HEK293 (cell line): ENCODE data around the gene PRRG3.

Experiments
- CTCF ChIA-PET: fragments of 350-600 bp; formaldehyde crosslinking; extraction: SDS; loops from one replicate; lab custom pipeline; 2021; ENCODE audit warnings: antibody characterized with exemption; lab: Yijun Ruan, JAX
- POLR2A ChIA-PET: fragments of 300-600 bp; formaldehyde crosslinking; extraction: SDS; loops from one replicate; lab custom pipeline; 2020; ENCODE audit warnings: antibody characterized with exemption, inconsistent platforms; lab: Yijun Ruan, JAX
- H3K27ac ChIP-seq: fragments of 200-500 bp; sonication (Bioruptor generic); 2 replicates; pipeline ENCODE4 v1.5.1; 2014; ENCODE audit warnings: low read depth, low read length, control low read depth, inconsistent platforms; ENCODE audit errors: extremely low read depth
- H3K36me3 ChIP-seq, 2 experiments: fragments of 200-500 bp in 1 of 2; sonication (Bioruptor generic) in 1 of 2; 1 replicate in 1 of 2; 2 replicates in 1 of 2; pipeline ENCODE4 v1.5.1; 2014 to 2017; ENCODE audit warnings: inconsistent platforms in 2 of 2, low read length in 2 of 2; ENCODE audit not compliant: control insufficient read depth in 2 of 2, insufficient read depth in 1 of 2
- H3K4me1 ChIP-seq: fragments of 200-500 bp; sonication (Bioruptor generic); 2 replicates; pipeline ENCODE4 v1.5.1; 2014; ENCODE audit warnings: mild to moderate bottlenecking, low read length, inconsistent platforms; ENCODE audit not compliant: control insufficient read depth, insufficient read depth
- H3K4me3 ChIP-seq: 2 replicates; pipeline ENCODE4 v1.5.1; 2011; ENCODE audit warnings: low read depth, mild to moderate bottlenecking, control low read depth, low read length, moderate library complexity
- H3K9me3 ChIP-seq: fragments of 200-500 bp; sonication (Bioruptor generic); 2 replicates; pipeline ENCODE4 v1.5.1; 2014; ENCODE audit warnings: low read depth, low read length, inconsistent platforms; ENCODE audit not compliant: control insufficient read depth, insufficient read depth
- IKZF3 ChIP-seq: fragments of 450-650 bp; IDR thresholded peaks from 2 replicates; pipeline ENCODE4 v1.5.0; 2018; ENCODE audit warnings: missing biosample characterization, mild to moderate bottlenecking, missing genetic modification characterization, moderate library complexity
- KLF16 ChIP-seq: fragments of 450-650 bp; formaldehyde crosslinking; IDR thresholded peaks from 2 replicates; pipeline ENCODE4 v1.5.1; 2017; ENCODE audit warnings: missing biosample characterization, missing genetic modification characterization
- KLF7 ChIP-seq: fragments of 450-650 bp; formaldehyde crosslinking; IDR thresholded peaks from 2 replicates; pipeline ENCODE4 v1.5.1; 2016; ENCODE audit warnings: missing biosample characterization, missing genetic modification characterization, borderline replicate concordance
- MEIS1 ChIP-seq: sonication (generic); formaldehyde crosslinking; IDR thresholded peaks from 2 replicates; pipeline ENCODE4 v1.8.1; 2022; ENCODE audit warnings: missing genetic modification reagents, mild to moderate bottlenecking, borderline replicate concordance
- OSR2 ChIP-seq: fragments of 450-650 bp; formaldehyde crosslinking; IDR thresholded peaks from 2 replicates; pipeline ENCODE4 v1.5.1; 2016; ENCODE audit warnings: missing biosample characterization, missing genetic modification characterization
- SCRT2 ChIP-seq: fragments of 450-650 bp; formaldehyde crosslinking; IDR thresholded peaks from 2 replicates; pipeline ENCODE4 v1.5.1; 2016; ENCODE audit warnings: missing biosample characterization, missing genetic modification characterization
- SP3 ChIP-seq: fragments of 450-650 bp; formaldehyde crosslinking; IDR thresholded peaks from 2 replicates; pipeline ENCODE4 v1.5.1; 2016; ENCODE audit warnings: missing biosample characterization, missing genetic modification characterization
- ZNF239 ChIP-seq: fragments of 450-650 bp; formaldehyde crosslinking; IDR thresholded peaks from 2 replicates; pipeline ENCODE4 v1.5.1; 2016; ENCODE audit warnings: missing biosample characterization, missing genetic modification characterization
- ZNF266 ChIP-seq: fragments of 450-650 bp; formaldehyde crosslinking; IDR thresholded peaks from 2 replicates; pipeline ENCODE4 v1.5.1; 2016; ENCODE audit warnings: missing biosample characterization, missing genetic modification characterization, low read depth
- ZNF335 ChIP-seq: fragments of 450-650 bp; formaldehyde crosslinking; conservative IDR thresholded peaks from 2 replicates; pipeline ENCODE4 v1.5.1; 2016; ENCODE audit warnings: missing biosample characterization, missing genetic modification characterization
- ZNF37A ChIP-seq: fragments of 450-650 bp; IDR thresholded peaks from 2 replicates; pipeline ENCODE4 v1.5.1; 2018; ENCODE audit warnings: missing biosample characterization, missing genetic modification characterization
- ZNF398 ChIP-seq: fragments of 450-650 bp; formaldehyde crosslinking; IDR thresholded peaks from 2 replicates; pipeline ENCODE4 v1.5.1; 2017; ENCODE audit warnings: missing biosample characterization, missing genetic modification characterization
- ZNF561 ChIP-seq: fragments of 450-650 bp; IDR thresholded peaks from 2 replicates; pipeline ENCODE4 v1.5.1; 2018; ENCODE audit warnings: missing biosample characterization, missing genetic modification characterization, borderline replicate concordance
- ZNF768 ChIP-seq: fragments of 450-650 bp; formaldehyde crosslinking; IDR thresholded peaks from 2 replicates; pipeline ENCODE4 v1.5.1; 2018; ENCODE audit warnings: missing biosample characterization, mild to moderate bottlenecking, missing genetic modification characterization
- ZNF792 ChIP-seq: fragments of 450-650 bp; formaldehyde crosslinking; IDR thresholded peaks from 2 replicates; pipeline ENCODE4 v1.5.1; 2016; ENCODE audit warnings: missing biosample characterization, missing genetic modification characterization
- ZNF837 ChIP-seq: fragments of 450-650 bp; formaldehyde crosslinking; IDR thresholded peaks from 2 replicates; pipeline ENCODE4 v1.5.1; 2016; ENCODE audit warnings: missing biosample characterization, missing genetic modification characterization
- ZSCAN23 ChIP-seq: fragments of 450-650 bp; formaldehyde crosslinking; IDR thresholded peaks from 2 replicates; pipeline ENCODE4 v1.5.1; 2016; ENCODE audit warnings: missing biosample characterization, missing genetic modification characterization
- ZSCAN4 ChIP-seq: fragments of 450-650 bp; formaldehyde crosslinking; IDR thresholded peaks from 2 replicates; pipeline ENCODE4 v1.5.1; 2017; ENCODE audit warnings: missing biosample characterization, missing genetic modification characterization
- TF ChIP-seq, protein P1 (sequence below): fragments of 450-650 bp; formaldehyde crosslinking; IDR thresholded peaks from 2 replicates; pipeline ENCODE4 v1.5.1; 2016; ENCODE audit warnings: missing biosample characterization, missing genetic modification characterization, borderline replicate concordance
- TF ChIP-seq, protein P2 (sequence below): fragments of 450-650 bp; formaldehyde crosslinking; IDR thresholded peaks from 2 replicates; pipeline ENCODE4 v1.5.1; 2016; ENCODE audit warnings: missing biosample characterization, missing genetic modification characterization

PRRG3 gene

GRCh38 chrX:151729056-151729725 lies 33.9 kb downstream of the PRRG3 start:
- TF ChIP-seq MEIS1 (CRISPR knock-in tag) = no peak
- TF ChIP-seq SCRT2 (tag by site-specific recombination) = 0 out of 2 replicates have a peak, but pooled peaks have one; percentile 17
- Histone ChIP-seq H3K9me3 (no peaks in the 10 kb centered on the region), H3K4me3 (no peak overlapping the region), H3K4me1 (no peaks in the 10 kb centered on the region), H3K36me3 (no peaks in the 10 kb centered on the region), H3K27ac (no peak overlapping the region)
- POLR2A ChIA-PET = no interaction called here
- CTCF ChIA-PET = interaction anchor here (1.1 kb wide), 1 partner anchor 1089 kb away, joined by 3 read pairs; no protein-coding TSS in a partner anchor

DNA sequence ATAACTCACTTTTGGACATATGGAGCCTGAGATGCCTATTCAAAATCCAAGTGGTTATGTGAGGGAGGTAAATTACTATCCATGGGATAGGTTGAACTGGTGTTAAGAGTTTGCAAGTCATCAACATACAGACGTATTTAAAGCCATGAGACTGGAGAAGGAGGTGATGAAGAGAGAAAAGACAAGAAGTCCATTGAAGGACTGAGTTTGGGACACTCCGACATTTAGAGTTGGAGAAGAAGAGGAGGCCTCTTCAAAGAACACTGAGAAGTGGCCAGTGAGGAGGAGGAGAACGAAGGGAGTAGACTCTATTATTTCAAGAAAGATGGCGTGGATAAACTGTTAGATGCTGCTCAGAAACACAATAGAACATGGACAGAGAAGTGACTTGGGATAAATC lies 39.2 kb downstream of the PRRG3 start, which contains the start of gene CNGA2:
Gene CNGA2, plus strand, starts transcription at position 301 of the 400 bp plus-strand sequence. CDS start 3,738 bp downstream, outside the sequence.
- ChIA-PET POLR2A (no interaction called here), CTCF (interaction anchor here (1.0 to 1.5 kb wide), 2 partner anchors 228 to 1087 kb away, joined by 3 to 5 read pairs; no protein-coding TSS in a partner anchor)
- no peaks in the 10 kb centered on the region for H3K9me3 ChIP-seq

GRCh38 chrX:151735219-151735618 lies 40.0 kb downstream of the PRRG3 start:
- ChIA-PET POLR2A (no interaction called here), CTCF (interaction anchor here (1.0 kb wide), 1 partner anchor 14 kb away, joined by 5 read pairs; no protein-coding TSS in a partner anchor)
- no peak overlapping the region for H3K4me3 ChIP-seq
- no peak for TF ChIP-seq ZNF561 (tag by site-specific recombination)
- no peak for TF ChIP-seq OSR2 (tag by site-specific recombination)
- TF ChIP-seq, protein P1, sequence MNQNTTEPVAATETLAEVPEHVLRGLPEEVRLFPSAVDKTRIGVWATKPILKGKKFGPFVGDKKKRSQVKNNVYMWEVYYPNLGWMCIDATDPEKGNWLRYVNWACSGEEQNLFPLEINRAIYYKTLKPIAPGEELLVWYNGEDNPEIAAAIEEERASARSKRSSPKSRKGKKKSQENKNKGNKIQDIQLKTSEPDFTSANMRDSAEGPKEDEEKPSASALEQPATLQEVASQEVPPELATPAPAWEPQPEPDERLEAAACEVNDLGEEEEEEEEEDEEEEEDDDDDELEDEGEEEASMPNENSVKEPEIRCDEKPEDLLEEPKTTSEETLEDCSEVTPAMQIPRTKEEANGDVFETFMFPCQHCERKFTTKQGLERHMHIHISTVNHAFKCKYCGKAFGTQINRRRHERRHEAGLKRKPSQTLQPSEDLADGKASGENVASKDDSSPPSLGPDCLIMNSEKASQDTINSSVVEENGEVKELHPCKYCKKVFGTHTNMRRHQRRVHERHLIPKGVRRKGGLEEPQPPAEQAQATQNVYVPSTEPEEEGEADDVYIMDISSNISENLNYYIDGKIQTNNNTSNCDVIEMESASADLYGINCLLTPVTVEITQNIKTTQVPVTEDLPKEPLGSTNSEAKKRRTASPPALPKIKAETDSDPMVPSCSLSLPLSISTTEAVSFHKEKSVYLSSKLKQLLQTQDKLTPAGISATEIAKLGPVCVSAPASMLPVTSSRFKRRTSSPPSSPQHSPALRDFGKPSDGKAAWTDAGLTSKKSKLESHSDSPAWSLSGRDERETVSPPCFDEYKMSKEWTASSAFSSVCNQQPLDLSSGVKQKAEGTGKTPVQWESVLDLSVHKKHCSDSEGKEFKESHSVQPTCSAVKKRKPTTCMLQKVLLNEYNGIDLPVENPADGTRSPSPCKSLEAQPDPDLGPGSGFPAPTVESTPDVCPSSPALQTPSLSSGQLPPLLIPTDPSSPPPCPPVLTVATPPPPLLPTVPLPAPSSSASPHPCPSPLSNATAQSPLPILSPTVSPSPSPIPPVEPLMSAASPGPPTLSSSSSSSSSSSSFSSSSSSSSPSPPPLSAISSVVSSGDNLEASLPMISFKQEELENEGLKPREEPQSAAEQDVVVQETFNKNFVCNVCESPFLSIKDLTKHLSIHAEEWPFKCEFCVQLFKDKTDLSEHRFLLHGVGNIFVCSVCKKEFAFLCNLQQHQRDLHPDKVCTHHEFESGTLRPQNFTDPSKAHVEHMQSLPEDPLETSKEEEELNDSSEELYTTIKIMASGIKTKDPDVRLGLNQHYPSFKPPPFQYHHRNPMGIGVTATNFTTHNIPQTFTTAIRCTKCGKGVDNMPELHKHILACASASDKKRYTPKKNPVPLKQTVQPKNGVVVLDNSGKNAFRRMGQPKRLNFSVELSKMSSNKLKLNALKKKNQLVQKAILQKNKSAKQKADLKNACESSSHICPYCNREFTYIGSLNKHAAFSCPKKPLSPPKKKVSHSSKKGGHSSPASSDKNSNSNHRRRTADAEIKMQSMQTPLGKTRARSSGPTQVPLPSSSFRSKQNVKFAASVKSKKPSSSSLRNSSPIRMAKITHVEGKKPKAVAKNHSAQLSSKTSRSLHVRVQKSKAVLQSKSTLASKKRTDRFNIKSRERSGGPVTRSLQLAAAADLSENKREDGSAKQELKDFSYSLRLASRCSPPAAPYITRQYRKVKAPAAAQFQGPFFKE (tag by site-specific recombination) = no peak
- no peak for TF ChIP-seq ZNF239 (tag by site-specific recombination)
- TF ChIP-seq ZNF266 (tag by site-specific recombination) = no peak
- no peak for TF ChIP-seq ZNF768 (tag by site-specific recombination)
- TF ChIP-seq ZNF837 (tag by site-specific recombination) = no peak
- no peak for TF ChIP-seq ZNF398 (tag by site-specific recombination)
- no peak for TF ChIP-seq KLF16 (tag by site-specific recombination)
- no peak for TF ChIP-seq ZNF792 (tag by site-specific recombination)
- no peak for TF ChIP-seq ZNF335
- TF ChIP-seq ZNF37A (tag by site-specific recombination) = no peak
- TF ChIP-seq SP3 = no peak

More for the DNA sequence above, 39.2 kb downstream of the PRRG3 start, which contains the start of gene CNGA2:
- TF ChIP-seq ZSCAN23 (no peak), KLF7 (tag by site-specific recombination) (no peak), ZSCAN4 (tag by site-specific recombination) (no peak), IKZF3 (tag by site-specific recombination) (no peak)
- TF ChIP-seq, protein P2, sequence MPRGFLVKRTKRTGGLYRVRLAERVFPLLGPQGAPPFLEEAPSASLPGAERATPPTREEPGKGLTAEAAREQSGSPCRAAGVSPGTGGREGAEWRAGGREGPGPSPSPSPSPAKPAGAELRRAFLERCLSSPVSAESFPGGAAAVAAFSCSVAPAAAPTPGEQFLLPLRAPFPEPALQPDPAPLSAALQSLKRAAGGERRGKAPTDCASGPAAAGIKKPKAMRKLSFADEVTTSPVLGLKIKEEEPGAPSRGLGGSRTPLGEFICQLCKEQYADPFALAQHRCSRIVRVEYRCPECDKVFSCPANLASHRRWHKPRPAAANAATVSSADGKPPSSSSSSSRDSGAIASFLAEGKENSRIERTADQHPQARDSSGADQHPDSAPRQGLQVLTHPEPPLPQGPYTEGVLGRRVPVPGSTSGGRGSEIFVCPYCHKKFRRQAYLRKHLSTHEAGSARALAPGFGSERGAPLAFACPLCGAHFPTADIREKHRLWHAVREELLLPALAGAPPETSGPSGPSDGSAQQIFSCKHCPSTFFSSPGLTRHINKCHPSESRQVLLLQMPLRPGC (tag by site-specific recombination) = no peak
- Histone ChIP-seq H3K4me3 (no peak within 1 kb of the TSS), H3K4me1 (no peaks in the 10 kb centered on the region), H3K36me3 (no peaks in the 10 kb centered on the region), H3K27ac (no peak within 1 kb of the TSS)

More at GRCh38 chrX:151735219-151735618, 40.0 kb downstream of the PRRG3 start:
- H3K4me1 ChIP-seq = no peaks in the 10 kb centered on the region
- H3K27ac ChIP-seq = no peak overlapping the region
- H3K36me3 ChIP-seq = no peaks in the 10 kb centered on the region
- H3K9me3 ChIP-seq = no peaks in the 10 kb centered on the region
